Measurements from ENCODE around the gene FRMPD4.

Gene FRMPD4

GRCh38 chrX:12245650-12246645 is 107.7 kb downstream of the FRMPD4 start:
- H4K20me1 ChIP-seq (ENCODE audit: insufficient read depth, low read length): no peaks in the 10 kb centered on the region
- DNase-seq: no peak
- H3K27ac ChIP-seq (ENCODE audit: low read length): no peak overlapping the region
- no peak overlapping the region for H3K4me2 ChIP-seq (ENCODE audit: low read depth, low read length)
- H3K27me3 ChIP-seq (replicated peaks; ENCODE audit: insufficient read depth, low read length): no peaks in the 10 kb centered on the region
- no peak overlapping the region for H3K9ac ChIP-seq (ENCODE audit: low read length)
- no peak overlapping the region for H2AFZ ChIP-seq (ENCODE audit: low read length)
- no peaks in the 10 kb centered on the region for H3F3A ChIP-seq (ENCODE audit: insufficient read depth, low read length)
- no peaks in the 10 kb centered on the region for H3K79me2 ChIP-seq (ENCODE audit: low read length)
- H3K4me3 ChIP-seq (ENCODE audit: low read length): no peak overlapping the region
- H3K9me3 ChIP-seq (replicated peaks; ENCODE audit: insufficient read depth, low read length): no peaks in the 10 kb centered on the region
- no peaks in the 10 kb centered on the region for H3K4me1 ChIP-seq (ENCODE audit: low read length)
- no peaks in the 10 kb centered on the region for H3K9me2 ChIP-seq (replicated peaks; ENCODE audit: insufficient read depth, low read length)
- no peak for TF ChIP-seq EZH2phosphoT487 (IDR thresholded peaks at IDR 0.05; ENCODE audit: low read length)
- TF ChIP-seq EZH2 (optimal IDR thresholded peaks at IDR 0.05; ENCODE audit: low read depth, low read length): no peak
- no peak for TF ChIP-seq CTCF (IDR thresholded peaks at IDR 0.05; ENCODE audit: low read length)
- no peaks in the 10 kb centered on the region for H3K36me3 ChIP-seq (replicated peaks; ENCODE audit: insufficient read depth, low read length)

GRCh38 chrX:12249997-12250396 is 111.7 kb downstream of the FRMPD4 start:
- Histone ChIP-seq H3K9ac (ENCODE audit: low read length) (no peak overlapping the region), H3F3A (ENCODE audit: insufficient read depth, low read length) (no peaks in the 10 kb centered on the region), H3K9me2 (replicated peaks; ENCODE audit: insufficient read depth, low read length) (no peaks in the 10 kb centered on the region), H3K4me2 (ENCODE audit: low read depth, low read length) (no peak overlapping the region), H2AFZ (ENCODE audit: low read length) (no peak overlapping the region), H3K4me3 (ENCODE audit: low read length) (no peak overlapping the region), H3K9me3 (replicated peaks; ENCODE audit: insufficient read depth, low read length) (no peaks in the 10 kb centered on the region), H3K36me3 (replicated peaks; ENCODE audit: insufficient read depth, low read length) (no peaks in the 10 kb centered on the region), H3K27me3 (replicated peaks; ENCODE audit: insufficient read depth, low read length) (no peaks in the 10 kb centered on the region), H3K79me2 (ENCODE audit: low read length) (no peaks in the 10 kb centered on the region), H3K4me1 (ENCODE audit: low read length) (no peaks in the 10 kb centered on the region), H4K20me1 (ENCODE audit: insufficient read depth, low read length) (no peaks in the 10 kb centered on the region), H3K27ac (ENCODE audit: low read length) (no peak overlapping the region)
- no peak for TF ChIP-seq CTCF (IDR thresholded peaks at IDR 0.05; ENCODE audit: low read length)
- no peak for TF ChIP-seq EZH2 (optimal IDR thresholded peaks at IDR 0.05; ENCODE audit: low read depth, low read length)
- no peak for TF ChIP-seq EZH2phosphoT487 (IDR thresholded peaks at IDR 0.05; ENCODE audit: low read length)
- no peak for DNase-seq

GRCh38 chrX:12263211-12263610 is 124.9 kb downstream of the FRMPD4 start:
- Histone ChIP-seq H3K4me2 (ENCODE audit: low read depth, low read length) (no peak overlapping the region), H3K4me3 (ENCODE audit: low read length) (no peak overlapping the region), H4K20me1 (ENCODE audit: insufficient read depth, low read length) (no peaks in the 10 kb centered on the region), H3K9me2 (replicated peaks; ENCODE audit: insufficient read depth, low read length) (no peaks in the 10 kb centered on the region), H3K79me2 (ENCODE audit: low read length) (no peaks in the 10 kb centered on the region), H3K9ac (ENCODE audit: low read length) (no peak overlapping the region), H3K9me3 (replicated peaks; ENCODE audit: insufficient read depth, low read length) (no peaks in the 10 kb centered on the region), H2AFZ (ENCODE audit: low read length) (no peak overlapping the region), H3K27me3 (replicated peaks; ENCODE audit: insufficient read depth, low read length) (no peaks in the 10 kb centered on the region), H3K27ac (ENCODE audit: low read length) (no peak overlapping the region), H3F3A (ENCODE audit: insufficient read depth, low read length) (no peaks in the 10 kb centered on the region), H3K4me1 (ENCODE audit: low read length) (no peaks in the 10 kb centered on the region), H3K36me3 (replicated peaks; ENCODE audit: insufficient read depth, low read length) (no peaks in the 10 kb centered on the region)
- TF ChIP-seq CTCF (IDR thresholded peaks at IDR 0.05; ENCODE audit: low read length): no peak
- TF ChIP-seq EZH2phosphoT487 (IDR thresholded peaks at IDR 0.05; ENCODE audit: low read length): no peak
- no peak for TF ChIP-seq EZH2 (optimal IDR thresholded peaks at IDR 0.05; ENCODE audit: low read depth, low read length)
- no peak for DNase-seq
